GM18951 (cell line): ENCODE data around the gene ATP5F1D.

Experiments used
- POLR2A ChIP-seq: IDR thresholded peaks from 4 replicates; pipeline ENCODE4 v1.6.1; 2011; ENCODE audit warnings: mild to moderate bottlenecking; ENCODE audit not compliant: insufficient read length, insufficient read depth; ENCODE audit errors: extremely low read depth
- in situ Hi-C: fragments of 300-500 bp; cut with MboI; formaldehyde crosslinking; loops from one replicate; pipeline ENCODE4 v1.12.0; 2022; ENCODE audit warnings: low sequenced_read_pairs, mixed read lengths, inconsistent platforms; ENCODE audit not compliant: unreplicated experiment

The ATP5F1D gene

GRCh38 chr19:1258163-1258492 is 16.6 kb downstream of the ATP5F1D start:
- peak; percentile 18 for TF ChIP-seq POLR2A
- in situ Hi-C loops = no loop called here

- in situ Hi-C loops = no loop called here
- no peak for TF ChIP-seq POLR2A
Measured at GRCh38 chr19:1258707-1259205, 17.2 kb downstream of the ATP5F1D start.

- TF ChIP-seq POLR2A = peak; percentile 82
- in situ Hi-C loops = no loop called here
Measured at GRCh38 chr19:1259206-1259875, 17.8 kb downstream of the ATP5F1D start.

GRCh38 chr19:1259876-1260748 is 18.6 kb downstream of the ATP5F1D start:
- TF ChIP-seq POLR2A = no peak
- in situ Hi-C loops = no loop called here

- in situ Hi-C loops = no loop called here
- TF ChIP-seq POLR2A = peak; percentile 55
Measured at GRCh38 chr19:1260749-1261537, 19.4 kb downstream of the ATP5F1D start.

- TF ChIP-seq POLR2A = no peak
- in situ Hi-C loops = no loop called here
Measured at GRCh38 chr19:1261538-1261797, 19.9 kb downstream of the ATP5F1D start.

- peak; percentile 1 for TF ChIP-seq POLR2A
- in situ Hi-C loops = no loop called here
Measured at GRCh38 chr19:1261798-1262622, 20.5 kb downstream of the ATP5F1D start.

GRCh38 chr19:1262623-1263123 is 21.1 kb downstream of the ATP5F1D start:
- in situ Hi-C loops = no loop called here

GRCh38 chr19:1263188-1263587 is 21.6 kb downstream of the ATP5F1D start:
- in situ Hi-C loops = no loop called here
- no peak for TF ChIP-seq POLR2A

More at GRCh38 chr19:1262623-1263123, 21.1 kb downstream of the ATP5F1D start:
- no peak for TF ChIP-seq POLR2A

- in situ Hi-C loops = no loop called here
- TF ChIP-seq POLR2A = no peak
Measured at GRCh38 chr19:1264801-1265614, 23.5 kb downstream of the ATP5F1D start.

GRCh38 chr19:1265615-1266128 is 24.1 kb downstream of the ATP5F1D start:
- no peak for TF ChIP-seq POLR2A
- in situ Hi-C loops = no loop called here
